HG02884 (cell line): ENCODE results near the gene CAST.

Experiments
- ATAC-seq: cut with Tn5 transposase; IDR thresholded peaks from one replicate; pipeline ENCODE4 v1.9.1; 2021; ENCODE audit warnings: mild to moderate bottlenecking, moderate library complexity; ENCODE audit not compliant: unreplicated experiment

CAST gene

DNA sequence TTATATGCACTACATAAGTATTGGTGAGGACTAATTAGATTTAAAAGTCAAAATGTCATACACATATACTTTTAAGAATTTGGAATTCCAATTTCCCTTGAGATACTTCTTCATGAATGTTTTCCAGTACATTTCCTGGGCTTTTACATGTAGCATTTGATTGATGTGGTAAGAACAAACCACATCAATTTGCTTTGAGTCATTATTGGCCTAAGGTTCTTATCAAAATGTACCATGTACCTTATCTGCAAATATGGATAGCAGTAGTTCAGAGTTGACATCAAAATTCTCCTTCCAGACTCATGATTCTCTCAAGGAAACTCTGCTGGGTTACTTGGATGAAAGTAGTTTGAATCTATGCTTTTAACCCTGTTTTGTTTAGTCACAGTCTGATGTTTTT, 2.5 kb downstream of the CAST start:
- ATAC-seq = no peak

DNA sequence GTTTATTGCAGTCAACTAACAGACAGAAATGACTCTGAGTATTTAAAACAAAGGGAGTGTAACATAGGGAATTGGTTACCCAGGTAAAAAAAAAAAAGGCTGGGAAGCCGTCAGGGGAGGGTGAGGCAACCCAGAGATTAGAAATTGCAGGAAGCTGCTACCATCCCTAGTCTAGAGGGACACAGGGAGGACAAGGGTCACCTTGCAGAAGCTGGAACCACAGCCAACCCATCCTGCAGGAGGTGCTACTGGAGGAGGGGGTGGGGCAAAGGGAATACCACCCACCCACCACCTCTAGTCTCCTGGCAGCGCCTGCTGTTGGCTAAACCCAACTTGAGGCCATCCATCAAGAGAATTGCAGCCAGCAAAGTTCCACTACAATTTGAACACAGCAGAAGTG, 6.5 kb downstream of the CAST start:
- no peak for ATAC-seq

DNA sequence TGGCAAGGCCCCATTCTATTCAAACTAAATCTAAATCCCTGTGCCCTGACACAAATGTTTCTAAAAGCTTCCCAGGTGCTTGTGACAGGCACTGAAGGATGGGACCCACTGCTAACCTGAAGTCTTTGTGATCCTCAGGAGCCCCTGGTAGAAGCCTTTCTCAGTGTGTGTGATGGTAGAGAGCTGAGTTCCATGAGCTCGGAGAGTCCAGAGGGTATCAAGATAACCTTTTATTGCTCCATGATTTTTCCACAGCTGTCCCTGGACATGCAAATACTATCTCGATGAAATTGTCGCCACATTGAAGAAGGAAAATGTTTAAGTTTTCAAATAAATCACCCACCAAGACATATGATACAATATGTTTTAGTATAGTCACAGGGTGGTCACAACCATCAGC, 7.7 kb downstream of the CAST start:
- ATAC-seq = no peak

DNA sequence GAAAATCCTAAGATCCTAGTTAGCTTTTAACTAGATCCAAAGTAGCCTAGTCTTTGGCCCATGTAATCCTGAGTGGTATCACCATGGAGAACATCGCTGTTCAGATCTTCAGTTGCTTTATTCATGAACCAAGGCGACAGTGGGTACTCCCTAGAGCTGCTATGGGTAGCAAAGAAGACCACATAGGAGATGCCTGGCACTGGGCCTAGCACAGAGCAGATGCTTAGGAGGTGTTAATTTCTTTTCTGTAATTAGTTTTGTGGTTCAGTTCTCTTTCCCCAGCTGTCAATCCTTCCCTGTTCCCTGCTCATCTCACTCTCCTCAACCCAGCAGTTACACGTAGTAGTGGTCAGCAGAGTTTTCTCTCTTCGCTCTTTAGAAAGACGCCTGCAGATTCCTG, 9.3 kb downstream of the CAST start:
- no peak for ATAC-seq

DNA sequence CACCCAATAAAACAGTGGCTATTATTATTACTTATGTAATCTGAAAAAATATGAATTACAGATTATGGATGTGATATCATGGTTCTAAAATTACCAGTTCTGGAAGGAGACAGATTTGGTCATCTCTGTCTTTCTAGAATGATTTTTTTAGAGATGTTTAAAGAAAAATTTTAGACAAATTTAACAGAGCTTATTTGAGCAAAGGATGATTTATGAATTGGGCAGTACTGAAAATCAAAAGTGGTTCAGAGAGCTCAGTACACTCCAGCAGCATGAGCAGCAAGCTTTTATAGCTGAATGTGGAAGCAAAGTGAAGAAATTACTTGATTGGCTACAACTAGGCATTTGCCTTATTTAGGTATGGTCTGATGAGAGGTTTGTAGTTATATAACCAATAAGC, 11.0 kb downstream of the CAST start:
- ATAC-seq = no peak

DNA sequence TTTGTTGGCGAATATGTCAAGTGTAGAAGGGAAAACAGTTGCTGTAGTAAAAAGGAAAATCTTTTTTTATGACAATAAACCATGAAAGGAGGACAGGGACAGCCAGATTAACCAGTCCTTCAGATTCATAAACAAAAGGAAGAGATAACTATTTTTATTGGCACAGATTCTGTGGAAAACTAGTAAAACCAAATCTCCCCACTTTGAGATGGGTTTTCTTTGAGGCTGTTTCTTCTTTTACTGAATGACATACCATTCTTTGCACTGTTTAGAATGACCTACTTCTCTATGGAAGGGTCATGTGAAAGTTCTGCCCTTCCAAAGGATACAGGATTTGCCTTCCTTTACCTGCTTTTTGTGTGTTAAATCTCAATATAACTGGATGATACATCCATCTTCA, 13.7 kb downstream of the CAST start:
- no peak for ATAC-seq

DNA sequence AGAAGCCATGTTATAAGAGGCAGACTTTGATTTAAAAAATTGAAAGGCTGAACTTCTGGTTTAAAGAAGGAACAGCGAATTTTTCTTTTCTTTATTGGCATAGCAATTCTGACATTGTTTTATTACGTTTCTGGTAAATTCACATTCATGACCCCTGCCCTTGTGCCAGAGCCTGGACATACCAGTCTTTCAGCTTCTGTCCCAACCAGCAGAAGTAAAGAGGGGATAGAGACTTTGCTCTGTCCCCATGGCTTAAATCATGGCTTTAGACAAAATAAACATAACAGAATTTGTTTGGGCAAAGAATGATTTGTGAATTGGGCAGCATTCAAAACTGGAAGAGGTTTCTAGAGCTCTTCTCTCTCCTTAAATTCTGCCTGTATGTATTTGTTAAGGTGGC, 15.3 kb downstream of the CAST start:
- ATAC-seq = no peak

DNA sequence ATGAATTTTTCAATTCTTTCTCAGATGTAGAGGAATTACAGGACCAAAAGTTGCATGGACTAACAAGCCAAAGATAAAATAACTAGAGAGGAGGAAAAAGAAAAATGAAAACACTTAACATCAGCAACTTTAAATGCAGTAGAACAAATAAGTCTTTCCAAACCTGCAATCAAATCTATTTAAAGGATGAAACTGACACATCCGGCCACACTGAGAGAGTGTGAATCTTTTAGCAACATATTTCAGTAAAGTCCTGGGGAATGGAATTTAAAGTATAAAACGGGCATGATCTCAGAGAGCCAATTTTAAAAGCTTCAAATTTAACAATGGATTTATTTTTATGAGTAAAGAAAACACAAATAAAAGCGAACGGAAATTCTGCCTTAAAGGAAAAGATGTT, 17.1 kb downstream of the CAST start:
- no peak for ATAC-seq

DNA sequence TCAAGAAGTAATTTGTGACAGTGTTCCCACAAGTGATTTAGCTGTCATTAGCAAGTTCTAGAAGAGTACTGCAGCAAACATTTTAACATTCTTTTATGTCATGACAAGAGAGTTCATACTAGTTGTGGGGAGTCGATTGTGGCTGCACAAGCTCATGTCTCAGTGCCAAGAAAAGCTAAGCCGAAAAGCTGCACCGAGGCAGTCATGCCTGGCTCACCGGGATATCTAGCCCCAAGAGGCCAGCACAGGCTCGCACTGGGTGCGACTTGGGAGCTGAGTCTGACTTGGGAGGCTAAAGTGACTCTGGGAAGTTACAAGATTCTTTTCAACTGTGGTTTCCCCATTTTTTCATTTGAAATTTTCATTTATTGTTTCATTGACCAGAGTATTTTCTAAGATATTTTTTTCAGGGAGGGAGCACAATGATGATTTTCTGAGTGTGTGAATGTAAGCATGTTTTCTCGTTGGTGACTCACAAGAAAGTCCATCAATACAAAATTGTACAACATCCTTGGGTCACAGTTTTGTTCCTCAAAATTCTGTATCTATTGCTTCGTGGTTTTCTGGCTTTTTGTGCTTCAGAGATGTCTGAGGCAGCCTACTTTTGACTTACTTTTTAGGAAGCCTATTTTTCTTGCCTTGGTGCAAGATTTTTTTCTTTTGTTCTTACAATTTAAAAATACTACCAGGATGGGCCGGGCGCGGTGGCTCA, 18.7 kb downstream of the CAST start:
- no peak for ATAC-seq

DNA sequence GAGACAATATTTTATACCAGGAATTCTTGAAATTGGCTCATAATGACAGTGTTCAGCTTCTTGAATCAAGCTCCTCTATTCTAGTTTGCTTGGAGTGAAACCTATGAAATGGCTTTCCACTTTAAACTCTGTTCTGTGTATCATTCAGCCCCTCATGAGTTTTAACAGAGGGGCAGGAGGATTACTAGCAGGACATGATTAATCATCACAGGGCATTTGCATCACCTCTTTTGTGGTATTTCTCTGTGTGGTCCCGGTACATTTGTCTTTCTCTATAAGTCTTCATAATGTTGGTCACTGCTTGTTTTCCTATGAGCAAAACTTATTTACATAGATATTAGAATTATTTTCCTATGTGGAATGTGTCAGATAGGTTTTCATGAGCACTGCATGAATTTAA, 21.2 kb downstream of the CAST start:
- no peak for ATAC-seq

DNA sequence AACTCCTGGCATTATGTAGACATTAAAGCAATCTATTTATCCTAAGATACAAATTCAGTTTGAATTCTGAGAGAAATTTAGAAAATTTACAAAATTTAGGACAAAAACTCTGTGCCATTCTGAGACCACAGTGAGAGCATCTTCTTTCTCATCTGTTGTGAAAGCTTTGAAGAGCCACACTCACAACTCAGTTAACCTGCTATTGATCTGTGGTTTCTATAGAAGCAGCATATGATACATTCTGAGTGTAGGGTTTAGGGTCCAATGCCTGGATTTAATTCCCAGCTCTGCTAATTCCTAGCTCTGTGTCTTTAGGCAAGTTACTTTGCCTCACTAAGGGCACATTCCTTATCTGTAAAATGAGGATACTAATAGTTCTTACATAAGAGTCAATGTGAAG, 21.6 kb downstream of the CAST start:
- no peak for ATAC-seq

DNA sequence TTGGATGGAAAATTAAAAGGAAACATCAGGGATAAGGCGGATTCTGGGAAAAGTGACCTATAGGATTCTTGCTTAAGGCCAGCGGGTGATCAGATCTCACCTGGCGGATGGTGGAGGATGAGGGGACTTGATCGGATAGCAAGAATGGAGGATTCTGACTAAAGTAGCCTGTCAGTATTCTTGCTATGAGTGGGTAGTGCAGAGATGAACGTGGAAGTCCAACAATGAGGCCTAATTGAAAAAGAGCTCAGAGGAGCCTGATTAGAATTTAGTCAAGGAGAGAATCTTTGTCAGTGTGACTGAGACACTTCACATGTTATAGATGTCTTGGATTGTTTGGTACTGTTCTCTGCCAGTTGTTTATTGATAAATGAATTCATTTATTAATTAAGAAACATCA, 24.9 kb downstream of the CAST start:
- ATAC-seq = no peak

DNA sequence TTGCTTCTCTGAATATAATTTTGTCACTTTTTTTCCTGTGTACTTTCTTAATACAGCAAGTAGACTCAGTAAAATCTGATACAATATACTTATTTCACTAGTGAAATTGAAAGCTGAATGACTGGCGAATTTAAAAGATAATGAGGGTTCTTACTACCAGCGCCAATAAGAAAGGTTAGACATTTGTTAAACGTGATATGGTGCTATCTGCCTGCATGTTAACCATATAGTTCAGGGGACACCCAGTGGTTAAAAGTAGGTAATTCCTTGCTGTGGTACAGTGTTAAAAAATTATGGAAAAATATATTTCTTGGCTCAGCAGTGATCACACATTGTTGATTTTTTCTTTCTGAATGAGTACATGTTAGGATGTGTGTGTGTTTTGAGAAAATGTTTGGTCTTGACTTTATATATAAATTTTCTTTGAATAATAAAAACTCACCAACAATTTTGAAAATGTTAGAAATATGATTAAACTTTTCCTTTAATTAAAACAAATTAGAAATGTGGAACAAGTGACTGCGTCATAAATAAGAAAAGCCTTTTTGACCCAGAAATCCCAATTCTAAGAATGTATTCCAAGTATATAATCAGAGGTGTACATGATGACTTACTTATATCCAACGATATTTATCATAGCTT, 25.8 kb downstream of the CAST start:
- ATAC-seq = peak; percentile 83

DNA sequence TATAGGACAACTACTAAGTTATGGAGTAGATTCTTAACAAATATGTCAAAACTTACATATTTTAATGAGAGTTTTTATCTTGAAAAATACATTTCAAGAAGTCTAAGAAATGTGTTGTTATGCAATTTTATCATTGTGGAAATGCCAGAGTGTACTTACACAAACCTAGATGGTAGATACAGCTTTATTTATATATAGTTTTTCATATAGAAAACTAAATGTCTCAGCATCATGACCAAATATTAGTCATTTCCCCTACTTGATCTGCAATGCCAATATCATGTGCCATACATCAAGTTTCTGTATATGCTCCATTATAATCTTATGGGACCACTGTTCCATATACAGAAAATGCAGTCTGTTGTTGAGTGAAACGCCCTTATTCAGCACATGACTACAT, 28.7 kb downstream of the CAST start:
- no peak for ATAC-seq

DNA sequence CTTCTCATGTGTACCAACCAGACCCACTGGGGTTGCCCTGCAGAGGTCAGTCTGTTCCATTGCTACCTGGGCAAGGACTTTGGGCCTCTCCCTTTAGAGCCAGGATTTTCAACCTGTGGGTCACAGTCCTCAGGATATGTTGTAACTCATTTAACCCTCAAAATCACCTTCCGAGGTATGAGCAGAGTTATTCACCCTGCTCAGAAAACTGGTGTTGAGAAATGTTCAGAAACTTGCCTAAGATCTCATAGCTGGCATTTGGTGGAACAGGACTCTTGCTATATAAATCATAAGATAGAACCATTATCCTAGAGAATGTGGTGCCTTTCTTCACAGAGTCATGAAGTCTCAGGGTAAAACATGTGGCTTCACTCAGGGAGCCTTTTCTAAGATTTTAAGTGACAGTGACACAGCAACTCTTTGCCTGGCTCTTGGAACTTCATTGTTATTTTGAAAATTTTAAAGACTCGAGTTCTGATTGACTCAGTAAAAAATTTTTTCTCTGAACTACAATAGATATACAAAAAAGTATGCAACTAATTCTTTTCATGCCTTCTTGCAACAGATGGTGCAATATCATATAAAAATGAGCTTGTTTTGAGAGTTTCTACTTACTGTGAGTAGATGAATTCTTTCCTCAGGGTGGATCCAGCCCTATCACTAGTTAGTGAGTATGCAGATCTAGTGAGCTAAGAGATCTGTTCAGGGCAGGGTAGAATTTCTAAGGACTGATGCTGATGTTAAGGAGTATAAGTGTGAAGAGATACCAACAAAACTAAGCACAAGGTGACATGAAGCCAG, 29.5 kb downstream of the CAST start:
- no peak for ATAC-seq

DNA sequence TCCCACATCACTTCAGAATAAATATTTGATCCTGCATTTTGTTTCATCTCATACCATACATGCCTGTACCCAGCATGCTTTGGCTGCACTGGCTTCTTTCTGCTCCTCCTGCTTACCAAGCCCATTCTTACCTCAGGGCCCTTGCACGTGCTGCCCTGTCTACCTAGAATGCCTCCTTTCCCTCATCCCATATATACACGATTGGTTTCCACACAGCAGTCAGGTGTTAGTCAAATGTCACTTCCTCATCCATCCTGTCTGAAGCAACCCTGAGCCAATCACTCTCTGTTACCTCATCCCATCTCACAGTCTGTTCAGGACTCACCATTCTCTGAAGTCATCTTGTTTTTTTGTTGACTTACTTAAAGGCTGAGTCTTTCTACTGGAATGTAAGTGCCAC, 30.3 kb downstream of the CAST start:
- ATAC-seq = no peak

DNA sequence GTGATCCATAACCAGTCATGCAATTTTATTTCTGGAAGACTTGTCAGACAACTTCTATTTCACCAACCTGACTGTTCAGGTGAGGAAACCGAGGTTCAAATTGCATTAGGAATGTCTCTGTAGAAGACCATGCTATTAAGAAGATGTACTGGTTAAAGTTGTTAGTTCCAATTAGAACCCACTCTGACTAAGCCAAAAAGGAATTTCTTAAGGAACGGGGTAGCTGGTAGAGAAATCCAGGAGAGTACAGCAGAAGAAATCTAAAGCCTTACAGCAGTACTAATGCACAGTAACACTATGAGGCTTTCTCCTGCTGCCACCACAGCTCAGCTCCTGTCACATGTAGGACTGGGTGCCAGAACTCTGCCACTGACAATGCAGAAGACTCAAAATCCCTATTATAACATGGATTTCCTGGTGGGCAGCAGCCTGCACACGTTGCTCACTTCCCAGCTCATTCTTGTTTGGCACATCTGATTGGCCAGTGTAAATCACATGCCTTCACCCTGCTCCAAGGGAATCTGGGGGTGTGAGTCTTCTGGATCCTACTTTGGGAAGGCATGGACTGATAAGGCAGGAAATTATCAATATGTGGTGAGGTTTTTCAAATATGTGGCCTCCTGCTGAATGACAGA, 37.1 kb downstream of the CAST start:
- ATAC-seq = no peak

DNA sequence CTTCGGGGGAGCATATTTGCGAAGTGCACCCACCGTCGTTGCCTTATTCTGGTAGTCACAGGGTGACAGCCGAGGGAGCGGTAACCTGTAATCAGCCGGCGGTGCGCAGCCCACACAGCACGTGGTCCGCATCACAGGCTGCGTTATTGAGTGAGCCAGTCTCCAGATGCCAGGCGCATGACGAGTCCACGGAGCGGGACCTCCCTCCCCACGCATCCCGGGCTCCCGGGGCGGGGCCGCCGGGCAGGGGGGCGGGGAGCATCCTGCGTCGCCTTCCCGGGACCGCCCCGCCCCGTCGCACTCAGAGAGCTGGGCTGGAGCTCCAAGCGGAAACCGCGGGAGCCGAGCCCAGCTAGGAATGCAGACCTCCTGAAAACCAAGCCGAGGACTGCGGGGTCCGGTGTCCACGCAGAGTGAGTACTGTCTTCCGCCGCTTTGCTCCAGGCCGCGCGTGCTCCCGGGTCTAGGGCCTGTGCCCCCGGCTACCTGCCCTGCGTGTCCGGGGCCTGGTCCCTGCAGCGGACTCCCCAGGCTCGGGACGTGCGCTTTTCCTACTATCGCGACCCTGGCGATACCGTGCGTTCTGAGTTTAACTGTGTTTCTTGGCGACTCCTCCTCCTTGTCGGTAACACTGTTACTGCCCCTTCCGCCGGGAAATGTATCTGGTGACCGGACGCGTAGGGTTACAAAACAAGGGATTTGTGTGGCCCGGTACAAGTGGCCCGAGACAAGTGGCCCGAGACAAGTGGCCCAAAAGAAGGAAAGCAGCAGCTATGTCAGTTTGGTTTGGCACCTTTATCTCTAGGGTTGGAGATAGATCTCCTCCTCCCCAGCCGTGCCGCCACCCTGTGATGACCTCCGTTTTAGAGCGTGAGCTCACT, 40.6 kb downstream of the CAST start:
- peak; percentile 56 for ATAC-seq

DNA sequence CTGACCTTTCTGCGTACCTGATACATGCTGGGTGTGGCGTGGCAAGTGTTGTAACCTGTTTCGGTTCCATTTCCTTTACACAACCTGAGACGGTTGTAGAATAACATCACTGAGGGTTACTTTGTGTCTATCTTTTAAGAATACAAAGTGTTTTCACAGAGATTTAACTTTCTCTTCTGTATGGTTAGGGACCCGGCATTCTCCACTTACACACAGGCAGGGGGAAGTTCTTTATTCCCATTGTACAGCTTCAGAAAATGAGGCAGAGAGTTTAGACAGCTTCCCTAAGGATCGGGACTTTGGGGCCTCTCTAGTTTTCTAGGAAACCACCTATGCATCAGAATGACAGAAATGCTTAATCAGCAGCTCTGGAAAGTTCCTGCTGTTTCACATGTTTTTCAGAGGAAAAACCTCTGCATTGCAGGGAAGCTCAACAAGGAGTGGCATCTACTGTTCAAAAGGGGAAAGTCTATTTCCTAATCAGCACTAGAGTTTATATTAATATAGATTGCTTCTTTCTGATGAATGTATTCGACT, 41.3 kb downstream of the CAST start:
- ATAC-seq = peak; percentile 77

DNA sequence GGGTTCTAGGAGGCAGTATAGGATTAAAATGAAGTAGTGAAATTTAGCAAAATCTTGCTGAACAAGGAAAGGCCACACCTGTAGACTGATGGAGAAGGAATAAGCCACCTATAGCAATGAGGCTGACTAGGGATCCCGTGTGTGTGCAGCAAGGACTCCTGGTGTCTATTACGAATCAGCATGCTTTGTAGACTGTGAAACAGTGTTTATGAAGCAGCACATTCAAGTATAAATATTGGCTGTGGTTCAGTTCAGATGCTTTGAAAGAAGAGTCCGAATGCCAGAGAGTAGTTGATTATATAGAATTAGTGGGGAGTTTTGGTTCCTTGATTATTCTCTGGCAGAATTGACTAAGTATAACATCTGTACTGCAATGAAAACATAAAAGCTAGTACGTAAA, 41.8 kb downstream of the CAST start:
- ATAC-seq = no peak
